GM12875 (cell line): ENCODE measurements around the gene NIN.

Source experiments
- H3K4me3 ChIP-seq: one replicate; pipeline ENCODE4 v1.5.1; 2011; ENCODE audit warnings: low read depth, low read length, control low read depth
- CTCF ChIP-seq: IDR thresholded peaks from 2 replicates; pipeline ENCODE4 v1.5.1; 2011; ENCODE audit warnings: low read depth, mild to moderate bottlenecking, control low read depth, inconsistent platforms, low read length, moderate library complexity, borderline replicate concordance; ENCODE audit not compliant: insufficient read depth

Gene NIN

GRCh38 chr14:50806241-50806933 lies 24.6 kb downstream of the NIN start:
- no peak for TF ChIP-seq CTCF
- H3K4me3 ChIP-seq, result no peak overlapping the region

- no peak for TF ChIP-seq CTCF
- H3K4me3 ChIP-seq, result no peak overlapping the region
These were observed 25.6 kb downstream of the NIN start for GRCh38 chr14:50805396-50805795.

- no peak overlapping the region for H3K4me3 ChIP-seq
- TF ChIP-seq CTCF, result no peak
These were observed 26.7 kb downstream of the NIN start for GRCh38 chr14:50804181-50804721.

GRCh38 chr14:50801706-50802105 lies 29.3 kb downstream of the NIN start:
- TF ChIP-seq CTCF, result no peak

GRCh38 chr14:50800032-50800431 lies 30.9 kb downstream of the NIN start:
- no peak overlapping the region for H3K4me3 ChIP-seq
- no peak for TF ChIP-seq CTCF

More at GRCh38 chr14:50801706-50802105, 29.3 kb downstream of the NIN start:
- no peak overlapping the region for H3K4me3 ChIP-seq

GRCh38 chr14:50798048-50798421 lies 32.9 kb downstream of the NIN start:
- no peak overlapping the region for H3K4me3 ChIP-seq
- TF ChIP-seq CTCF, result no peak
